Pancreas (tissue), 10 donors: ENCODE data around the gene EP400. TPM values are rescaled to one million over a fixed set of nuclear protein-coding genes. Genes with fewer than 3 reads are reported as not detected.
A peak's percentile ranks its signal among the peaks of the same experiment; 100 is the strongest.

Experiments used
- ATAC-seq, 4 donors: fragments of 200-7000 bp; cut with Tn5 transposase; one replicate each; pipeline versions ENCODE4 v1.8.0 to v1.9.1; 2020; ENCODE audit warnings: mild to moderate bottlenecking in 4 of 4, moderate library complexity in 4 of 4
- DNase-seq, 6 donors: peaks; one replicate each; pipeline ENCODE4 v3.0.0-alpha.2; 2020
- FAIRE-seq: peaks from 2 replicates; lab custom pipeline; 2012; peaks lifted over from hg19 to GRCh38; lab: Jason Lieb, UNC
- H3K27ac ChIP-seq, 4 donors: fragments of 200-600 bp; sonication (generic); 1 replicate in 3 of 4; 2 replicates in 1 of 4; pipeline versions ENCODE4 v1.5.0 to v1.8.0; 2020
- H3K27me3 ChIP-seq, 4 donors: fragments of 200-600 bp; one replicate each; pipeline ENCODE4 v1.8.0; 2021
- H3K36me3 ChIP-seq, 3 donors: fragments of 200-600 bp; sonication (generic) in 1 of 3; one replicate each; pipeline versions ENCODE4 v1.5.0 to v1.8.0; 2020 to 2021
- H3K4me1 ChIP-seq, 3 donors: fragments of 200-600 bp; one replicate each; pipeline ENCODE4 v1.8.0; 2021
- H3K4me3 ChIP-seq, 4 donors: fragments of 200-600 bp; sonication (generic) in 2 of 4; one replicate each; pipeline versions ENCODE4 v1.5.0 to v1.8.0; 2020 to 2021
- H3K9me3 ChIP-seq, 4 donors: fragments of 200-600 bp; one replicate each; pipeline ENCODE4 v1.8.0; 2021
- CTCF ChIP-seq, 4 donors: fragments of 200-600 bp; sonication (generic) in 3 of 4; IDR thresholded peaks; one replicate each; pipeline versions ENCODE4 v1.5.0 to v1.8.0; 2021; ENCODE audit warnings: antibody characterized with exemption in 4 of 4
- WGBS, 2 donors: extraction: QIAGEN DNeasy Blood & Tissue Kit; methylation state at CpG; one replicate each; pipeline ENCODE4 v1.1.7; 2013; 5-methylcytosine and 5-hydroxymethylcytosine counted together
- intact Hi-C, 3 donors: fragments of 100-400 bp; cut with DNase I; formaldehyde crosslinking; loops; one replicate each; pipeline versions ENCODE4 v1.11.1 to v1.14.2; 2022
- polyA plus RNA-seq, 2 donors: library from polyadenylated mRNA; stranded (reverse); fragments of 200-250 nt; gene quantifications; one replicate each; pipeline ENCODE4 v1.2.3, GENCODE V29; 2013
- total RNA-seq, 6 donors: library from RNA; stranded (reverse); fragmentation: NEBNext Ultra II Directional in 4 of 6; extraction: Animal tissue kit (Norgen Biotek cat#: 25700) in 4 of 6; gene quantifications; one replicate each; pipeline versions ENCODE4 v1.2.1 to v1.2.4, GENCODE V29; 2021 to 2023
- donor health status: healthy with polysubstance abuse.
- donor health status: DM: no; HTN: no; CAD: no; lungs with moderate emphysema.
- donor health status: DM: no; HTN: no; CAD: no.
- donor health status: control.
- donor health status: control.
- donor health status: Bipolar disorder and iron deficiency.
- donor health status: DM: yes; HTN: yes; CAD: no.
- donor health status: DM: no; HTN: no; CAD: no.
- donor health status: DM: no; HTN: no; CAD: no.
- donor health status: DM: yes; HTN: yes; CAD: no.

Gene EP400
- total and polyA plus RNA-seq, 8 donors: 15.9 to 24.3 (median 16.7) TPM

- WGBS, 2 donors: 80 to 89% methylated on average over 9 of the region's 9 CpGs
- intact Hi-C loops: no loop called here
- FAIRE-seq (no peak), DNase-seq (no peak), ATAC-seq (no peak)
- Histone ChIP-seq H3K27ac (no peak overlapping the region), H3K4me1 (peaks cover 4% of the 10 kb centered on the region in 3 donors), H3K27me3 (no peaks in the 10 kb centered on the region), H3K4me3 (no peak overlapping the region), H3K9me3 (no peaks in the 10 kb centered on the region), H3K36me3 (peaks cover 0 to 24% (median 10%) of the 10 kb centered on the region in 3 donors)
- TF ChIP-seq CTCF (IDR thresholded peaks at IDR 0.05): no peak
Observed at GRCh38 chr12:132081423-132081822, 131.7 kb downstream of the EP400 start.

DNA sequence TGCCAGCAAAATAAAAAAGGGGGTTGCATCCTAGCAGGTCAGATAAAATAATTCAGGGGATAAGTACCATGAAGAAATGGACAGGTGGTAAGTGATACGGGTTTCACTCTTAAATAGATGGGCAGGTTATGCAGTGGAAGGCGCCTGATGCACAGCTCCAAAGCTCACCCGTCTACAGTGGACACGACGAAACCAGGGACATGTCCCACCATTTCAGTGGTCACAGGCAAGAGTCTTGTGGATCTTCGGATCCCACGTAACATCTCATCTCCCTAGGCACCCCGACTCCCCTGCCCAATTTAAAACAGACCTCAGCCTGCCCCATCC, 133.8 kb downstream of the EP400 start:
- TF ChIP-seq CTCF (IDR thresholded peaks at IDR 0.05): no peak
- peaks cover 0 to 5% (median 0%) of the 10 kb centered on the region in 3 donors for H3K36me3 ChIP-seq
- peak overlapping the region in 2 of 4 donors; percentile 82 to 85 for H3K4me3 ChIP-seq
- ATAC-seq: peak in 1 of 4 donors; percentile 3
- H3K27me3 ChIP-seq: no peaks in the 10 kb centered on the region
- peaks cover 4% of the 10 kb centered on the region in 3 donors for H3K4me1 ChIP-seq
- DNase-seq: no peak
- intact Hi-C loops: no loop called here
- 7 to 8% methylated on average over 8 of the region's 8 CpGs for WGBS, 2 donors
- FAIRE-seq: no peak
- no peaks in the 10 kb centered on the region for H3K9me3 ChIP-seq
- no peak overlapping the region for H3K27ac ChIP-seq

DNA sequence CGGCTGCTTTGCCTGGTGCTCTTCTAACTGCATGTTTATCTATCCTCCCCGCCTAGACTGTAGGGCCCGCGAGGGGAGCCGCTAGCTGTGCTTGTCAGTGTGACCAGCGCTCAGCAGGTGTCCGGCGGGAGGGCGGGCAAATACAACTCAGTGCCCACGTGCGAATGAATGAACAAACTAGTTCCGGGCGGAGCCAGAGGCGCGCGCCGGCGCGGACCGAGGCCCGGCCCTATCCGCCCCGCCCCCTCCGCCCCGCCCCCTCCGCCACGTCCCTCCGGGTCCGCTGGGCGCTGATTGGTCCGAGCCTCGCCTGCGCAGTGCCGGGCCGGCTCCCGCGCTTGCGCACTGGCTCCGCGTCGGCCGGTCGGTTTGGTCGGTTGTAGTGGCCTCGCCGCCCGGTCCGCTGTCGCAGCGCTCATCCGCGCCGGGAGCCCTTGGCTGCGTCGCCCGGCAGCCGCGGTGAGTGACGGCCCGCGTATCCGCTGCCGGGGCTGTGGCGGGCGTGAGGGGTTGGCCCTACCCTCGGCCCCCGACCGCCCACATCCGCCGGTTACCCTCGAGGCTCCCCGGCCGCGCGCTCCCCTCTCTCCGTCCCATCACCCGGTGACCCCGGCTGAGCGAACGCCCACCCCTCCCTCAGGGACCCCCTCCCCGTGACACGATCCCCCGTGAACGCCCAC, 134.3 kb downstream of the EP400 start:
- H3K9me3 ChIP-seq: no peaks in the 10 kb centered on the region
- peak overlapping the region; percentile 52 to 64 (median 56) for H3K27ac ChIP-seq
- peak overlapping the region; percentile 61 to 85 (median 81) for H3K4me3 ChIP-seq
- FAIRE-seq (no peak), DNase-seq (peak; percentile 87 to 97 (median 94)), ATAC-seq (peak; percentile 95 to 97 (median 96))
- H3K36me3 ChIP-seq: no peaks in the 10 kb centered on the region
- H3K27me3 ChIP-seq: no peaks in the 10 kb centered on the region
- WGBS, 2 donors: 0 to 1% methylated on average over 33 to 84 of the region's 84 CpGs
- peaks cover 4% of the 10 kb centered on the region in 3 donors for H3K4me1 ChIP-seq
- TF ChIP-seq CTCF (IDR thresholded peaks at IDR 0.05): no peak
- intact Hi-C loops: no loop called here

DNA sequence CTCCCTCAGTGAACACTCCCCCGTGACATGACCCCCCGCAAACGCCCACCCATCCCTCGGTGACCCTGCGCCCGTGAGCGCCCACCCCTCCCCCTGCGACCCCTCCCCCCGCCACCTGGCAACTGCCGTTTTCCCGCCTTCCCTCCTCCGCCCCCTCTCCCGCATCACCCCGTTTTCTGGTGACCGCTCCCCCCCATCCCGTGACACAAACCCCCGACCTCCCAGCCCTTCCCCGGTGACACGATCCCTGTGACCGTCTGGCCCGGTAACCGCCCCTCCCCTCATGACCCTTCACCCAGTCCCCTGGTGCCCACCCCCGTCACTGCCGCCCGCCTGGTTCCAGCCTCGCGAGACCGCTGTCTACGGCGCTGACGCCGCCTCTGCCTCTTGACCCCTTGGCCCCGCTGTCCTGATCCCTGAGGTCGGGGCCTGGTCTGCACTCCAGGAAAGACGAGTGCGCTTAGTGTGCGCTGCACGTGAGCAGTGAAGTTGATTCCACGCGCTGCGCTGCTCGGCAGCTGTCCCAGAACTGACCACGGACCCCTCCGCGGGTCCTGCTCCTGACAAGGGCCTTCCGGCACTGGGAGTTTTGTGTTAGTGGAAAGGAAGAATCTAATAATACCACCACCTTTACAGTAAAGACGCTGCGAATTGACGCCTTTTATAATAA, 135.0 kb downstream of the EP400 start:
- no peaks in the 10 kb centered on the region for H3K27me3 ChIP-seq
- WGBS, 2 donors: 3% methylated on average over 42 to 49 of the region's 49 CpGs
- TF ChIP-seq CTCF (IDR thresholded peaks at IDR 0.05): no peak
- FAIRE-seq (no peak), ATAC-seq (peak; percentile 54 to 72 (median 64)), DNase-seq (peak; percentile 50 to 89 (median 72))
- H3K4me3 ChIP-seq: peak overlapping the region; percentile 61 to 85 (median 81)
- peak overlapping the region; percentile 52 to 64 (median 56) for H3K27ac ChIP-seq
- intact Hi-C loops: no loop called here
- H3K36me3 ChIP-seq: no peaks in the 10 kb centered on the region
- peaks cover 4% of the 10 kb centered on the region in 3 donors for H3K4me1 ChIP-seq
- H3K9me3 ChIP-seq: no peaks in the 10 kb centered on the region

GRCh38 chr12:132085291-132085635, 135.5 kb downstream of the EP400 start:
- H3K9me3 ChIP-seq: no peaks in the 10 kb centered on the region
- peaks cover 4% of the 10 kb centered on the region in 3 donors for H3K4me1 ChIP-seq
- FAIRE-seq (no peak), DNase-seq (no peak), ATAC-seq (no peak)
- intact Hi-C loops: no loop called here
- peak overlapping the region in 2 of 4 donors; percentile 31 to 50 for H3K27ac ChIP-seq
- H3K27me3 ChIP-seq: no peaks in the 10 kb centered on the region
- TF ChIP-seq CTCF (IDR thresholded peaks at IDR 0.05): no peak
- 29 to 41% methylated on average over 6 of the region's 6 CpGs for WGBS, 2 donors
- no peaks in the 10 kb centered on the region for H3K36me3 ChIP-seq
- peak overlapping the region; percentile 61 to 85 (median 81) for H3K4me3 ChIP-seq
